SK-N-MC (cell line): Measurements from ENCODE around the gene UBIAD1.
"Not testable (repeated sequence)": the region's sequence is repeated elsewhere in the genome, so short reads cannot be mapped to it uniquely, and the experiment has no call there.

Source experiments
- DNase-seq: peaks from one replicate; pipeline ENCODE4 v3.0.0-alpha.2; 2011; ENCODE audit warnings: low read depth, low spot score
- H3K27ac ChIP-seq: fragments of 200-600 bp; sonication (generic); 2 replicates; pipeline ENCODE4 v1.5.1; 2016; ENCODE audit warnings: mixed run types
- H3K36me3 ChIP-seq: fragments of 200-600 bp; sonication (generic); 2 replicates; pipeline ENCODE4 v1.6.1; 2017; ENCODE audit warnings: antibody characterized with exemption, low read length, mixed read lengths; ENCODE audit not compliant: insufficient read depth
- H3K4me3 ChIP-seq: fragments of 200-600 bp; sonication (generic); 2 replicates; pipeline ENCODE4 v1.5.1; 2016
- H3K9ac ChIP-seq: fragments of 200-600 bp; sonication (generic); 2 replicates; pipeline ENCODE4 v1.8.0; 2017; ENCODE audit warnings: mixed run types, mixed read lengths; ENCODE audit not compliant: insufficient read length
- H3K9me3 ChIP-seq: fragments of 200-600 bp; sonication (generic); 2 replicates; pipeline ENCODE4 v1.6.1; 2017; ENCODE audit warnings: low read depth, mild to moderate bottlenecking, antibody characterized with exemption, low read length, moderate library complexity, mixed read lengths
- EZH2 ChIP-seq: fragments of 200-600 bp; sonication (generic); IDR thresholded peaks from one replicate; pipeline ENCODE4 v1.6.1; 2017; ENCODE audit warnings: antibody characterized with exemption
- FOXP2 ChIP-seq: optimal IDR thresholded peaks from 2 replicates; pipeline ENCODE3; 2011; ENCODE audit warnings: mild to moderate bottlenecking, moderate library complexity; ENCODE audit not compliant: insufficient read depth; ENCODE audit errors: extremely low read length, control extremely low read depth
- POLR2AphosphoS5 ChIP-seq: IDR thresholded peaks from 2 replicates; pipeline ENCODE4 v1.6.1; 2012; ENCODE audit warnings: mild to moderate bottlenecking, low read depth, low read length, borderline replicate concordance

UBIAD1 gene

DNA sequence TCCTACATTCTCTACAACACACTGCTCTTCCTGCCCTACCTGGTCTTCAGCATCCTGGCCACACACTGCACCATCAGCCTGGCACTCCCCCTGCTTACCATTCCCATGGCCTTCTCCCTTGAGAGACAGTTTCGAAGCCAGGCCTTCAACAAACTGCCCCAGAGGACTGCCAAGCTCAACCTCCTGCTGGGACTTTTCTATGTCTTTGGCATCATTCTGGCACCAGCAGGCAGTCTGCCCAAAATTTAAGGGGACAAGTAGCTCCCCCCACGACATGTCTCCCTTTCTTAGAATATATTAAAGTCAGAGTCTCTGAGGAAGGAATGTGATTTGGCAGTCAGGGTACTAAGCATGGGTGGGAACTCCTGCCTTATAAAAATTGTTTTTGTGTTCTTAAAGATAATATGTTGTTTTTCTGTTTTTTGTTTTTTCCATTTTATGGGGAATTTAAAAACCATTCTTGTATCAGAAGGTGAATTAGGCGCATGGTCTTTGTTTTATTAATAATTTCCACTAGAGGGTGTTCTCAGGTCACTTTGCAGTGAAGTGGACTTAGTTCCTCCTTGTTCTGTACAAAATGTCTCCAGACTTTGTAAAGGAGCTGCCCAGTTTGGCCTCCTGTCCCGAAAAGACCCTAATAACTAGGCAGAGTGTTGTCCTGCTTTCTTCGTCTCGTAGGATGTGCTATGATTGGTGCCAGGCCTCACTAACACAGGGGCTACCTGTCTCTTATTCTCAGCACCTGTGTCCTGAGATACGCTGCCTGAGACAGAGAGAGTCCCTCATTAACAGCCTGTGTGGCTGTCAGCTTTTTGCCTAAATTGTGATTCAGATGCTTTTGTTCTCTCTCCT lies 13.1 kb downstream of the UBIAD1 start:
- Histone ChIP-seq H3K9ac (no peak overlapping the region), H3K9me3 (no peaks in the 10 kb centered on the region), H3K36me3 (peaks cover 3% of the 10 kb centered on the region; the same call in 1 of the 2 replicates), H3K27ac (no peak overlapping the region), H3K4me3 (no peak overlapping the region)
- TF ChIP-seq EZH2 = no peak
- no peak for TF ChIP-seq POLR2AphosphoS5
- no peak for TF ChIP-seq FOXP2
- DNase-seq = no peak

DNA sequence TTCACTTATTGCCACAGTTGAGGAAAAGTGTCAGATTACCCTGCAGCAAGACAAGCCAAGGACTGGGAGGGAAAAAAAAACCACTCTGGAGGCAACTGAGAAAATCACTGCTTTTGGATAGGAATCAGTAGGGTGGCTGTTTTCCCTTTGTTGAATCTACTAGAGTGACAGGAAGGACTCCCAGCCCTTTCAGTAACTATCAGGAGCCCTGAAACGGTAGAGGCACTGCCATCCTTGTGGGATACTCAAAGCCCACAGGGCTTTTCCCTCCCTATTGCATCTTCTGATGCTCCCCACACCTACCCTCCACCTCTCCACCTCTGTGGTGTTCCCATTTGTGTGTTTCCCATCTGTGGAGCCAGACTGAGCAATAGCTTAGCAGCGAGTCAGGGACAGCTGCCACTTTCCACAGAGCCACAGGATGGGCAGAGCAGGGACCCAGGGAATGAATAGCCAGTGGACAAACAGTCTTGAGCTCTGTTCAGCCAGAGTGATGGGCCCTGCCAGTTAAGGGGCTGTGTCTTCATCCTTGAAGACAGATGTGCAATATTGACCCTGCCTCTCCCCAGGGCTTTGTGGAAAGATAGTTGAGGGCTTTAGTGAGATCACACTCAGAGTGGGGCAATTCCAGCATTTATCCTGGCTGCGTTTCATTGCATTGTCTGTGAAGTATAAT lies 13.9 kb downstream of the UBIAD1 start:
- no peak for TF ChIP-seq POLR2AphosphoS5
- TF ChIP-seq FOXP2 = no peak
- TF ChIP-seq EZH2 = no peak
- DNase-seq = no peak
- Histone ChIP-seq H3K36me3 (peaks cover 3% of the 10 kb centered on the region; the same call in 1 of the 2 replicates), H3K4me3 (no peak overlapping the region), H3K9me3 (no peaks in the 10 kb centered on the region), H3K9ac (no peak overlapping the region), H3K27ac (no peak overlapping the region)

DNA sequence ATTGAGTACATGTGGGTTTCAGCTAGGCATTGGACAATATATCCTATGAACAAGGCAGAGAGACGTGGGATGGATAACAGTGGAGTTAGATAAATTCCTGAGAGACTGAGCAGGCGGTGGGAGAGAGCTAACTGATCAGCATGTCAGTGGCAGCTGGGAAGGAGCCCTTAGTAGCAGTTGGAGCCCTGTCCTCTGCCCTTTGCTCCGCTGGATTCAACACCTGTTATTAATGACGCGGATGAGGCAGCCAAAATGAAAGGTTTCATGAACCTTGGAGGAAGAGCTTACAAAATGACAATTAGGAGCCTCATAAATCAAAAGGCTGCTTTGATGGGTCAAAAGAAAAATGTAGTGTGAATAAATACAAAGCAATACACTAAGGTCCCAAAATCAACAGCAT lies 16.1 kb downstream of the UBIAD1 start:
- H3K27ac ChIP-seq = no peak overlapping the region
- H3K4me3 ChIP-seq = no peak overlapping the region
- no peaks in the 10 kb centered on the region for H3K9me3 ChIP-seq
- DNase-seq = no peak
- TF ChIP-seq EZH2 = no peak
- TF ChIP-seq POLR2AphosphoS5 = no peak
- TF ChIP-seq FOXP2 = no peak
- no peak overlapping the region for H3K9ac ChIP-seq
- peaks cover 3% of the 10 kb centered on the region; the same call in 1 of the 2 replicates for H3K36me3 ChIP-seq

DNA sequence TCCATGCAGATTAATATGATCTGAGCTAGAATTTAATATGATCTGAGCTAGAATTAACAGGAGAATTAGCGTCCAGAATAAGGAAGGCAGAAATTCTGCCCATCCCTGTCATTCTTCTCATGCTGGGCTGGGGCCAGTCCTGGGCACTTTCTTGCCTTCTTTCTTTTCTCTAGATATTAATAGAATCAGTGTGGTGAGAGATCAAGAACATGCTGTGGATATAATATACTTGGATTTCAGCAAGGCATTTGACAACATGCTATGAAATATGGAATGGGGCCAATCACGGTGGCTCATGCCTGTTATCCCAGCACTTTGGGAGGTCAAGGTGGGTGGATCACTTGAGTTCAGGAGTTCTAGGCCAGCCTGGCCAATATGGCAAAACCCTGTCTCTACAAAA lies 18.1 kb downstream of the UBIAD1 start:
- Histone ChIP-seq H3K36me3 (no peaks in the 10 kb centered on the region; the same call in 1 of the 2 replicates), H3K9me3 (no peaks in the 10 kb centered on the region), H3K4me3 (no peak overlapping the region), H3K27ac (no peak overlapping the region), H3K9ac (no peak overlapping the region)
- no peak for DNase-seq
- TF ChIP-seq POLR2AphosphoS5 = no peak
- no peak for TF ChIP-seq EZH2
- TF ChIP-seq FOXP2 = no peak

DNA sequence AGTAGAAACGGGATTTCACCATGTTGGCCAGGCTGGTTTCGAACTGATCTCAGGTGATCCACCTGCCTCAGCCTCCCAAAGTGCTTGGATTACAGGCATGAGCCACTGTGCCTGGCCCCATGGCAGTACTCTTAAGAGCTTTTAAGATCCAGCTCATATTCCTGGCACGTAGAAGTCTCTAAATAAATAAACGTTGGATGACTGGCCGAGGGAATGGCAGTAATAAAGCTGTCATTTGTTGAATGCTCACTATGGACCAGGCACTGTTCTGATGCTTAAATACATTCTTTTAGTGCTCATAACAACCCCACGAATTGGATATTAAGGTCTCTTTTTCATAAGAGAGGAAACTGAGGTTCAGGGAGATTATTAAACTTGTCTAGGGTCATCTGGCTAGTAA lies 20.9 kb downstream of the UBIAD1 start:
- Histone ChIP-seq H3K4me3 (no peak overlapping the region), H3K27ac (no peak overlapping the region), H3K9me3 (no peaks in the 10 kb centered on the region), H3K36me3 (no peaks in the 10 kb centered on the region), H3K9ac (no peak overlapping the region)
- DNase-seq = no peak
- TF ChIP-seq EZH2 (no peak), FOXP2 (no peak), POLR2AphosphoS5 (no peak)

DNA sequence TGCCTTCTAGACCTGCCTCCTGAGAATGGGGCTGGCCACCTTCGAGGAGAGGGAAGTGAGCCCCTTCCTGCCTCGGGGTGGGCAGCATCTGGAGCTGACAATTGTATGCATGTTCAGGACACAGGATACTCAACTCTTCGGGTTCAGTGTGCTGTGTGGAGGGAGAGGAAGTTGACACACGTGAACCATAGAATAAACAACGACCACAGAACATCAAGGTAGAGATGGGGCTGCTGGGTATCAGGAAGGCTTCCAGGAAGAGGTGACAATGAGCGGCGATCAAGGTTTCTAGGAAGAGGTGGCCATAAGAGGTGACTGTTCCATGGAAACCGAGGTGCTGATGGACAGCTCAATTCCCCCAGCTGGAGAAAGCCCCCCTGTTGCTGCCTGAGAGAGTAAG lies 22.0 kb downstream of the UBIAD1 start:
- DNase-seq = no peak
- no peak overlapping the region for H3K27ac ChIP-seq
- no peaks in the 10 kb centered on the region for H3K9me3 ChIP-seq
- TF ChIP-seq EZH2 (no peak), POLR2AphosphoS5 (no peak), FOXP2 (no peak)
- no peak overlapping the region for H3K4me3 ChIP-seq
- H3K9ac ChIP-seq = no peak overlapping the region
- H3K36me3 ChIP-seq = no peaks in the 10 kb centered on the region

DNA sequence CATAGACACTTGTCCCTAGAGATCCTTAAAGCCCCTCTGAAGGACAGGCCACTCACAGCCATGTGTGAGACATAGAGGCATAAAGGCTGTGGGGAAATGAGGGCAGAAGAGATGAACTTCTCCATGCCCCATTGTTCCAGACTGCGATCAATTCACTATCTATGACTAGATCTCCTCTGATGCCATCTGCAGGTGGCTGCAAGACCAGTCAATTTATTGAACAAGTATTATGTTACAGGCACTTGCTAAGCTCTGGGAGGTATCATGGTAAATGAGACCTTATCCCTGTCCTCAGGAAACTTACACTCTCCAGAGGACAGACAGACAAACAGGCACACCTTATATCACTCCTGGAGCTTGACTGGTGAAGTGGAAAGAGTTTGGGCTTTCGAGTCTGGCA lies 22.9 kb downstream of the UBIAD1 start:
- DNase-seq = no peak
- H3K9me3 ChIP-seq = no peaks in the 10 kb centered on the region
- no peak overlapping the region for H3K9ac ChIP-seq
- no peak overlapping the region for H3K27ac ChIP-seq
- H3K36me3 ChIP-seq = no peaks in the 10 kb centered on the region
- TF ChIP-seq FOXP2 (no peak), POLR2AphosphoS5 (no peak), EZH2 (no peak)
- no peak overlapping the region for H3K4me3 ChIP-seq

DNA sequence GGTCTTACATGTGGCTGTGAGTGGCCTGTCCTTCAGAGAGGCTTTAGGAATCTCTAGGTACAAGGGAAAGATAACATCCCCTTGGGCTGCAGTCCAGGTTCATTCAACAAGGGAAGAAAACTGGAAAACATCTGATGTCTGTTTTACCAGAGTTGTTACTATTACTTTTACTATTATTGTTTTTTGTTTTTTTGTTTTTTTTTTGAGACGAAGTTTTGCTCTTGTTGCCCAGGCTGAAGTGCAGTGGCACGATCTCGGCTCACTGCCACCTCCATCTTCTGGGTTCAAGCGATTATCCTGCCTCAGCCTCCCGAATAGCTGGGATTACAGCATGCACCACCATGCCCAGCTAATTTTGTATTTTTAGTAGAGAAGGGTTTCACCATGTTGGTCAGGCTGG lies 24.8 kb downstream of the UBIAD1 start:
- not testable (repeated sequence) for H3K9ac ChIP-seq, H3K9me3 ChIP-seq, H3K27ac ChIP-seq, H3K36me3 ChIP-seq, DNase-seq, H3K4me3 ChIP-seq
